Activated T-cell treated with anti-CD3 and anti-CD28 coated beads for 4 hours (primary cell): ENCODE data around the gene SELENOS.

Experiments
- DNase-seq: peaks from one replicate; pipeline ENCODE4 v3.0.0-alpha.2; 2020

Gene SELENOS, protein sequence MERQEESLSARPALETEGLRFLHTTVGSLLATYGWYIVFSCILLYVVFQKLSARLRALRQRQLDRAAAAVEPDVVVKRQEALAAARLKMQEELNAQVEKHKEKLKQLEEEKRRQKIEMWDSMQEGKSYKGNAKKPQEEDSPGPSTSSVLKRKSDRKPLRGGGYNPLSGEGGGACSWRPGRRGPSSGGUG

DNA sequence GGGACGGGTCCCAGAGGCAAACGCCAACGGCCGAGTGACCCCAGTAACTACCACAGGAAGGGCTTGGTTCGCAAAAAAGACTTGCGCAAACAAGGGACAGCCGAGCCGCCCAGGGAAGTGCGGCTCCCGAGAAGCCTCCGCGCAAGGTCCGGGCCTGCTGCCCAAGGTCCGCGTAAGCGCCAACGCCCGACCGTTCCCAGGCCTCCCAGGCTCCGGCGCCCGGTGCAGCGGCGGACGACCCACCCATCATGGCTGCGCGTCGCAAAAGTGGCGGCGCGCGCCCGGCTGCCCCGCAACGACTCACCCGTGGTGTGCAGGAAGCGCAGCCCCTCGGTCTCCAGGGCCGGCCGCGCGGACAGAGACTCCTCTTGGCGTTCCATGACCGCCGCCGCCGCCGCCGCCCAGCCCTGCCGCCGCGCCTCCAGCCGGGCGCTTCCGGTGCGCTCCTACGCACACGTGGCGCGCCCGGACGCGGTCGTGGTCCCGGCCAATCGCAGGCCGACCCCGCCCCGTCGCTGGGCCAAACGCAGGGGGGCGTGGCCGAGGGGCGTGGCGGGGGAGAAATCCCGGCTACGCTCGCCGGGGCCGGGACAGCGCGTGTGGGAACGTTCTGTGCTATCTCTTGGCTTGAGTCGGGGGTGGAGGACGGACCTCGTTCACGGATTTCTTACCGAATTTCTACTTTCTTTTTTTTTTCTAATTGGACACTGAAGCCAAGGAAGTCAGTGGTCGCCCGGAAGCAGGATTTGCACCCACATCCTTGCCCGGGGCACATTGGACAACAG, at the start of gene SELENOS:
Gene SELENOS, minus strand, starts transcription at position 448 of the 785 bp plus-strand sequence. Its CDS starts 68 bp downstream, at position 380.
- peak; percentile 84 for DNase-seq

GRCh38 chr15:101326462-101327146, 49.3 kb upstream of the SELENOS start:
- DNase-seq = no peak

DNA sequence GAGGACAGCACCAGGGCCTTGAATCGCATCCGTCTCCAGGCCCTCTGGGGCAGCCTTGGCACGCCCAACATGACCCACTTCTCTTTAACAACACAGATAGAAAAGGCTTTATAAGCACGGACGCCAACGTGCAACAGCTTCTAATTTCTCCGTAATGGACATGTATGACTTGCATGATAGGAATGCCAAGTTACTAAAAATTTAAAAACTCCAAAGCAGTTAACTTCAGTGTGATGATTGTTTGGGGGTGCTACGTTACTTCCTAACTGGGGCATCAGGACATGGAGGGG, 48.7 kb upstream of the SELENOS start:
- no peak for DNase-seq

DNA sequence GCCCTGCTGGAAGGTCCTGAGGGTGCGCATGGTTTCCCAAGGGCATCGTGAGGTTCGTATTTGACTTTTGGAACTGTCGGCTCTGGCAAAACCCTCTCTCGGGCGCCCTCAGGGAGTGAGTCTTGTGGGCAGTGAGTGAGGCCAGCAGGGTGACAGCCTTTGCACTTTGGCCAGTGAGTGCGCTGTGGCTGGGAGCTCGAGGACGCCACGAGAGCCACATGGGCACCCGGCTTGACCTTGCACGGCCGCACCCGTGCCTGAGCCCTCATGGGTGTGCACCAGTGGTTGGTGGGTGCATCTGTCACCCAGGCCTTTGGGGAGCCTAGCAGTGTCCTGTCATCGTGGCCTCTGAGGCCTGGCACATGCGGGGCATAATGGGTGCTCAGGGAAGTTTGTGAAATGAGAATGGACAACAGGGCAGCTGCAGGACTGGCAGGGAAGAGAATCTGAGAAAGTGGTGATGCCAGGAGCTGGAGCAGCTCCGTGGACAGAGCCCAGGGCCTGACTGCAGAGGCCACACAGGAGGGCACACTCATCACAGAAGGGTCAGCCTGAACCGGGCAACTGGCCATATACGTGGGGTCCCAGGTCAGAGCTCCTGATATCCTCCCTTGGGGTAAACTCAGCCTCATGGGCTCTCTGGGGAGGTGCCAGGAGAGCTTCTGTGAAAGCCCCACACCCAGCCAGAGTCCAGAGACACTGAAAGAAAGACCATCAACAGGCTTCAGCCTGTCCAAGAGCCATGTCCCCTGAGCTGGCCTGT, 48.2 kb upstream of the SELENOS start:
- no peak for DNase-seq

GRCh38 chr15:101324524-101325177, 47.4 kb upstream of the SELENOS start:
- no peak for DNase-seq

DNA sequence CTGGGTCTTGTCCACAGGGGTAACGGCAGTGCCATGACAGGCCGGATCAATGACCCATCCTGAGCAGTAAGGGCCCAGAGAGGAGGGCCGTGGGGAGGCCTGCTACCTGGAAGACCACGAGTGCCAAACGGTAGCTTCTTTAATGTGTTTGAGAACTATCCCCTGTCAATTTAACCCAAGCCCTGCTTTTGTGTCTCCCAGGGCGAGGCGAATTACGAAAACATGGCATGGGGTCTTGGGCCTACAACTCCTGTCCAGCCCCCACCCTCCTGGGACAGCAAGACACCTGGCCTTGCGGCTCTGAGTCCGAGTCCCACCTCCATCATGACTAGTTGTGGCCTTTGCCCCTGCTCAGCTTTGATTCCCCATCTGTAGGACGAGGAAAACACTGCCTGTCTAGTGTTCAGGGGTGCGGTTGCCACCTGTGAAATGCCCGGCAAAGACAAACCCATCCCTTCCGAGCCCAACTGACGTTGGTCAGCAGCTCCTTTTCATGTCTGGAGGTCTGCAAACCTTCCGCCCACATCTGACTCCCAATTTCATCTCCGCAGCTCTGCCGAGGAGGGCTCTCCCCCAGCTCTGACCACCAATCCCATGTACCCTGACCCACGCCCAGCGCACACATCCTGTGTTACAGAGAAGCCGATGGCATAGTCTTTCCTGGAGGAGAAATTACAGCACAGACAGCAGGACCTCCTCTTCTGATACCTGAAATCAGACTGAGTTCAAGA, 46.7 kb upstream of the SELENOS start:
- DNase-seq = no peak

DNA sequence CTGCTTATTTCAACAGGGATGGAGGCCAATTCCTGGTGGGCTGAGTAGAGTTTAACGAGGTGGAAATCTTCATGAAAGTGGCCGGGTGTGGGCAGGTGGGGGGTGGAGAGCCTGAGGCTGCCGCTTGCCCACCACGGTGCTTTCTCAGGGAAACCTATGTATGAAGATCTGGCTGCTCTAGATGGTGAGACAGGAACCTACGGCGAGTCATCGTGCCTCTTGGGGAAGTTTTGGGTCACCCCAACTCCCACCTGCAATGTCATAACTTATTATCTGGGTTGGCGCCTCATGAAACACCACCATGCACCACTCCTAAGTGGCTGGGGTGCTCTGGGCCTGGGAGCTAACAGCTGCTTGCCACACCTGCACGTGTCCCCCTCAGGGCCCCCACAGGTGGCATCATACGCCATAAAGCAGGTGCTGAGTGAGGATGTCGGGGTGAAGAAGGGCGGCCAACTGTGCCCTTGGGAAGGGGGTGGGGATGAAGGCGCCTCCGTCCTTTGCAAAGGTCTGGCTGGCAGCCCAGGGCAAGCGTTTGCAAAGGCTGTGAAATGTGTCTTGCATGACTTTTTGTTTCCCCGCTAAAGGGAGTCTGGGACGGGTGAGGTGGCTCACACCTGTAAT, 45.7 kb upstream of the SELENOS start:
- no peak for DNase-seq

DNA sequence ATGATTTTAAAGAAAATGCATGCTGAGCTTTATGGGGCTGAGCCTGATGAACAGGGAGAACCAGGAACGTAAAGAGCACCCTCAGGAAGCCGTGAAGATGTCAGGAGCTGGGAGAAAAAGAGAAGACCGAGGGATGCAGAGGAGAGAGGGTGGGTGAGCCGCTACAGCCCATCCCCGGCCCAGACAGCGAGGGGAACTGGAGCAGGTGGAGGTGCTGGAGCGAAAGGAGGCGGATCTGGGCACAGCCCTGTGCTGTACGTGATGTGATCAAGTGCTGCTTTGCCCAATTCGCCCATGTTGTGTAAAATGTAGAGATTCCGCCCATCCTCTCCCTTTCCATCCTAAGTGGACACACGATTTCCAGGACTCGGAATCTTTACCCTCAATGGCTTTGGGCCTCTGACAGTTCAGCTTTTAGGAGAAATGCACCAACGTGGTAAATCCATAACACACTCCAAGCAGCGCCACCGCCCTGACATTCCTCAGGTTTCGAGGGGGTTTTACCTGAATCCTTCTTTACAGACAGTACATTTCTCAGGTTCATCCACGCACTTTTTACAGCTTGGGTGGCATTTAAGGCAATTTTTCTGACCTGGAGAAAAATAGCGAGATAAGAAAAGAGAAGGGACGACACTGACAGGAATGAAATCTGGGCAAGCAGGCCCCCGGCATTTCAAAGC, 44.9 kb upstream of the SELENOS start:
- no peak for DNase-seq

- peak; percentile 21 for DNase-seq
Observed at GRCh38 chr15:101320501-101321052, 43.3 kb upstream of the SELENOS start.

DNA sequence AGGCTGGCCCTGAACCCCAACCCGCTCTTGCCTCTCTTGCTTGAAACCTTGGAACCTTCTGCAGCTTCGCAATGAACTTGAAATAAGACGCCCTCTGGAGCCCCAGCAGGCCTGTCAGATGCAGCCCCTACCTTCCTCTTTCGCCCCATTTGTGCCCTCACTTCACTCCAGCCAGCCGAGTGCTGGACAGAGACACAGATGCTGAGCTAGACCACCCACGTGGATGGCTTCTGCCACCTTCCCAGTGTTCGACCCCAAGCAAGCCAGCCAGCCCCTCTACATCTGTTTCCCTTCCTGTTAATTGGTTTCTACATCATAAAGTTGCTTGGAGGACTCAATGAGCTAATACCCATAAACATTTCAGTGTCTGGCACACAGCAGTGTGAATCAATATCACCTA, 41.6 kb upstream of the SELENOS start:
- no peak for DNase-seq

GRCh38 chr15:101318147-101318819, 41.0 kb upstream of the SELENOS start:
- DNase-seq = no peak

- DNase-seq = no peak
Observed at GRCh38 chr15:101317336-101317872, 40.1 kb upstream of the SELENOS start.

DNA sequence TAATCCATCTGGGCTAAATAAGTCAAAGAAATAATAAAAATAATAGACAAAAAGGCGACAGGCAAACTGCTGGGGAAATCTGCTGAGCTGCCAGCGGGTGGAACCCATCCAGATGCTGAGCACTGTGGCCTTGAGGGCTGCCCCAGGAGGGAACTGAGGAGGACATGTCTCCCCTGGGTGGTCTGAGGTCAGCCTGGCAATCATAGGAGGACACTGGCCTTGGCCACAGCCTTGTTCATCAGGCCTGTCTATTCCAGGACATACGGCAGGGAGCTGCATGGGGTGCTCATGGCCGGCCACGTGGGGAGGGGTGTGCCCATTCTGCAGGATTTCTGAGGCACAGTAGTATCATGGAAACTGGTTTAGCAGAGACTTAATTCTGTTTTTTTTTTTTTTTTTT, 39.2 kb upstream of the SELENOS start:
- DNase-seq = no peak

- no peak for DNase-seq
Observed at GRCh38 chr15:101315736-101316135, 38.5 kb upstream of the SELENOS start.

DNA sequence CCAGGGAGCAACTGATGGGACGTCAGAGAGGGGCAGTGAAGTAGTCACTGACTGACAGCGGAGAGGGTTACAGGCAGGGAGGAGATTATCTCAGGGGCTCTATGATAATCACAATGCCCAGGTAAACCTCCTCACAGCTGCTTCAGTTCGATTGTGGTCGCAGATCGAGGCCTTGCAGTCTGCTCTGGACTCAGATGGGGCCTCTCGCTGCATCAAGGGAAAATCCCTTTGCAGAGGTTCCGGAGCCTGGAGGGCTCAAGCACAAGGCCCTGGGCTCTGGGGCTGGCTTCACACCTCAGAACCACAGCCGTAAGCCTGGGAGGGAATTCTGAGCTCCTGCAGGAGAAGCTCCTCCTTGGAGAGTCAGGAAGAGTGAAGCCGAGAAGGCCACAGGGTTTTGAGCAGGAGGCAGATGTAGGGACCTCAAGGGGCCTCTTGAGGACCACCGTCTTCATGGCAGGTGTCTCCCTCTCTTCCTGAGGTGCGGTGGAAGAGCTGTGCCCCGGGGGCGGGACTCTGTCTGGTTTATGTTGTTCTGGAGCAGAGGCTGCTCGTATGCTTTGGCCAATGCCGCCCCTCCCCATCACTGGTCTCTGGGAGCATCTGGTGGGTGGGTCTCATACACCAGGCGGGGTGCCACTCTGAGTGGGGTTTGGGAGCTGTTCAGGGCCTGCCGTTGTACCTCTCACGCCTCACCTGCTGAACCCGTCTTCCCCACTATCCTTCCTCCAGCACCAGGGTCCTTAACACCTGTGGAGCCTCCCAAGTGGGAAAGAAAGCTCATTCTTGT, 37.2 kb upstream of the SELENOS start:
- DNase-seq = no peak

- no peak for DNase-seq
Observed at GRCh38 chr15:101313041-101313761, 35.9 kb upstream of the SELENOS start.

DNA sequence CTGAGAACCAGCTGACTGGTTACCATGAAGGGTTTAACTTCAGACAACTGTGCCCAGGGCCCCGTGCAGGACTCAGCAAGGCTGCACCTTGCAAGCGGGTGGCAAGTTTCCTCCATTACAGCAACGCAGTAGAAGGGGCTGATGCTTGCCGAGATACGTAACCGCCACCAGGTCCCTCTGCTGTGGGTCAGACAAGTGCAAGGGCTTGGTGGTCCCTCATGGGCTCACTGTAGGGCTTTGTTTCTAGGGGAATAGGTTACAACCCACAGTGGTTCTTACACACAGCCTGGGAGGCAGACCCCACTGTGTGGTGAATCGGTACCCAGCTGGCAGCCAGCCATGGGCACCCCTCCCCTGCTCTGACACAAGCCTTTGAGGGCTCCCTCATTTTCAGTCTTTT, 33.2 kb upstream of the SELENOS start:
- DNase-seq = no peak

DNA sequence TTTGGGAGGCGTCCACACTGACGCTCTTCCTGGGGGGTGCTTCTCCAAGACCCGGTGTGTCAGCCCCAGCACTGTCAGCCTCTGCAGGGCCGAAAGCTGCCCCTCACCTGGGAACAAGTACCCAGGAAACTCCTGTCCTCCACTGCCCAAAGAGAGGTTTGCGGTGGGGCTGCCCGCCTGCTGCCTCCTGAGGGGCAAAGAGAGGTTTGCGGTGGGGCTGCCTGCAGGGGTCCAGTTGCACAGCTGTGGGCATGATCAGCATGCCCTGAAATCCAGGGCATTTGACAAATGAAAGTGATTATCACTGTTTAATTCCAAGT, 32.8 kb upstream of the SELENOS start:
- no peak for DNase-seq
